Measurements from ENCODE around the gene KBTBD13.

KBTBD13 gene

GRCh38 chr15:65057549-65057940, 19.0 kb upstream of the KBTBD13 start:
- H3K4me3 ChIP-seq (replicated peaks; ENCODE audit: low read depth, low read length): no peak overlapping the region
- no peak for DNase-seq (ENCODE audit: low read depth)
- TF ChIP-seq CTCF (IDR thresholded peaks at IDR 0.05; ENCODE audit: low read length, missing control alignments): no peak

GRCh38 chr15:65058394-65059368, 17.9 kb upstream of the KBTBD13 start:
- no peak overlapping the region for H3K4me3 ChIP-seq (replicated peaks; ENCODE audit: low read depth, low read length)
- no peak for TF ChIP-seq CTCF (IDR thresholded peaks at IDR 0.05; ENCODE audit: low read length, missing control alignments)
- DNase-seq (ENCODE audit: low read depth): no peak

GRCh38 chr15:65059369-65059750, 17.2 kb upstream of the KBTBD13 start:
- no peak for TF ChIP-seq CTCF (IDR thresholded peaks at IDR 0.05; ENCODE audit: low read length, missing control alignments)
- no peak overlapping the region for H3K4me3 ChIP-seq (replicated peaks; ENCODE audit: low read depth, low read length)
- DNase-seq (ENCODE audit: low read depth): no peak

- DNase-seq (ENCODE audit: low read depth): no peak
- no peak for TF ChIP-seq CTCF (IDR thresholded peaks at IDR 0.05; ENCODE audit: low read length, missing control alignments)
These were observed 16.5 kb upstream of the KBTBD13 start for GRCh38 chr15:65059931-65060596.

GRCh38 chr15:65060641-65061397, 15.7 kb upstream of the KBTBD13 start:
- no peak for DNase-seq (ENCODE audit: low read depth)
- H3K4me3 ChIP-seq (replicated peaks; ENCODE audit: low read depth, low read length): no peak overlapping the region
- no peak for TF ChIP-seq CTCF (IDR thresholded peaks at IDR 0.05; ENCODE audit: low read length, missing control alignments)

More at GRCh38 chr15:65059931-65060596, 16.5 kb upstream of the KBTBD13 start:
- H3K4me3 ChIP-seq (replicated peaks; ENCODE audit: low read depth, low read length): no peak overlapping the region

GRCh38 chr15:65062061-65062460, 14.5 kb upstream of the KBTBD13 start:
- no peak for DNase-seq (ENCODE audit: low read depth)
- H3K4me3 ChIP-seq (replicated peaks; ENCODE audit: low read depth, low read length): no peak overlapping the region
- TF ChIP-seq CTCF (IDR thresholded peaks at IDR 0.05; ENCODE audit: low read length, missing control alignments): no peak

Measured in fibroblast of pulmonary artery (primary cell).